GM21447 (cell line): Measurements from ENCODE around the gene P2RY6.

Experiments used
- ATAC-seq: cut with Tn5 transposase; IDR thresholded peaks from one replicate; pipeline ENCODE4 v1.9.1; 2021; ENCODE audit not compliant: unreplicated experiment

The P2RY6 gene

GRCh38 chr11:73236854-73237253, 35.3 kb upstream of the P2RY6 start:
- no peak for ATAC-seq

- ATAC-seq = no peak
Observed at GRCh38 chr11:73237471-73238290, 34.5 kb upstream of the P2RY6 start.

- ATAC-seq = no peak
Observed at GRCh38 chr11:73239111-73239521, 33.0 kb upstream of the P2RY6 start.

- no peak for ATAC-seq
Observed at GRCh38 chr11:73239571-73240189, 32.5 kb upstream of the P2RY6 start.

GRCh38 chr11:73240190-73240781, 31.9 kb upstream of the P2RY6 start:
- ATAC-seq = no peak

GRCh38 chr11:73241300-73241699, 30.8 kb upstream of the P2RY6 start:
- ATAC-seq = no peak

- ATAC-seq = peak; percentile 70
Observed at GRCh38 chr11:73242251-73243092, 29.7 kb upstream of the P2RY6 start.

- ATAC-seq = no peak
Observed at GRCh38 chr11:73243093-73243485, 29.0 kb upstream of the P2RY6 start.

GRCh38 chr11:73244589-73245240, 27.4 kb upstream of the P2RY6 start:
- no peak for ATAC-seq

GRCh38 chr11:73245461-73245860, 26.7 kb upstream of the P2RY6 start:
- no peak for ATAC-seq

GRCh38 chr11:73246303-73246702, 25.8 kb upstream of the P2RY6 start:
- ATAC-seq = no peak

GRCh38 chr11:73248526-73249185, 23.5 kb upstream of the P2RY6 start:
- ATAC-seq = no peak

- peak; percentile 81 for ATAC-seq
Observed at GRCh38 chr11:73249304-73249703, 22.8 kb upstream of the P2RY6 start.

GRCh38 chr11:73249853-73250783, 22.0 kb upstream of the P2RY6 start:
- peak; percentile 14 for ATAC-seq

GRCh38 chr11:73252577-73253191, 19.5 kb upstream of the P2RY6 start:
- no peak for ATAC-seq

- no peak for ATAC-seq
Observed at GRCh38 chr11:73257342-73258103, 14.6 kb upstream of the P2RY6 start.

- no peak for ATAC-seq
Observed at GRCh38 chr11:73258104-73259035, 13.8 kb upstream of the P2RY6 start.
